Astrocyte (in vitro differentiated cells and primary cell): ENCODE data around the gene PHTF1. TPM values are rescaled to one million over a fixed set of nuclear protein-coding genes. Genes with fewer than 3 reads are reported as not detected.

Experiments
- DNase-seq: peaks from one replicate; pipeline ENCODE4 v3.0.0-alpha.2; 2010; ENCODE audit warnings: low read depth
- FAIRE-seq: peaks from 2 replicates; lab custom pipeline; 2011; peaks lifted over from hg19 to GRCh38; lab: Jason Lieb, UNC
- H2AFZ ChIP-seq: 2 replicates; pipeline ENCODE4 v1.6.0; 2012; ENCODE audit warnings: low read depth, low read length, inconsistent platforms
- H3K27ac ChIP-seq: 2 replicates; pipeline ENCODE4 v1.5.1; 2011; ENCODE audit warnings: low read depth, low read length, inconsistent platforms
- H3K27me3 ChIP-seq: 2 replicates; pipeline ENCODE4 v1.6.0; 2011; ENCODE audit warnings: low read length, inconsistent platforms; ENCODE audit not compliant: insufficient read depth
- H3K36me3 ChIP-seq: 2 replicates; pipeline ENCODE4 v1.5.1; 2011; ENCODE audit warnings: low read length, inconsistent platforms; ENCODE audit not compliant: insufficient read depth
- H3K4me1 ChIP-seq: 2 replicates; pipeline ENCODE4 v1.5.1; 2011; ENCODE audit warnings: low read length, inconsistent platforms; ENCODE audit not compliant: insufficient read depth
- H3K4me2 ChIP-seq: 2 replicates; pipeline ENCODE4 v1.6.0; 2012; ENCODE audit warnings: low read length, inconsistent platforms
- H3K4me3 ChIP-seq: 2 replicates; pipeline ENCODE4 v1.5.1; 2011; ENCODE audit warnings: low read depth, mild to moderate bottlenecking, low read length, inconsistent platforms; ENCODE audit not compliant: insufficient read depth
- H3K79me2 ChIP-seq: 2 replicates; pipeline ENCODE4 v1.6.0; 2012; ENCODE audit warnings: mild to moderate bottlenecking, low read length, inconsistent platforms; ENCODE audit not compliant: insufficient read depth
- H3K9ac ChIP-seq: 2 replicates; pipeline ENCODE4 v1.6.0; 2012; ENCODE audit warnings: mild to moderate bottlenecking, low read length, inconsistent platforms
- H3K9me3 ChIP-seq: 2 replicates; pipeline ENCODE4 v1.5.1; 2012; ENCODE audit warnings: low read depth, mild to moderate bottlenecking, low read length, inconsistent platforms; ENCODE audit not compliant: insufficient read depth
- H4K20me1 ChIP-seq: 2 replicates; pipeline ENCODE4 v1.6.0; 2012; ENCODE audit warnings: low read length, inconsistent platforms; ENCODE audit not compliant: insufficient read depth
- H3K27ac Mint-ChIP-seq: one replicate; pipeline ENCODE4 v1.8.0; 2021; ENCODE audit warnings: mild to moderate bottlenecking, mixed read lengths; ENCODE audit not compliant: unreplicated experiment
- H3K27me3 Mint-ChIP-seq: one replicate; pipeline ENCODE4 v1.8.0; 2021; ENCODE audit warnings: low read depth, mixed read lengths; ENCODE audit not compliant: unreplicated experiment
- H3K36me3 Mint-ChIP-seq: one replicate; pipeline ENCODE4 v1.8.0; 2021; ENCODE audit warnings: low read depth, mixed read lengths; ENCODE audit not compliant: unreplicated experiment
- H3K4me1 Mint-ChIP-seq: one replicate; pipeline ENCODE4 v1.8.0; 2021; ENCODE audit warnings: low read depth, mixed read lengths; ENCODE audit not compliant: unreplicated experiment
- H3K4me3 Mint-ChIP-seq: one replicate; pipeline ENCODE4 v1.8.0; 2021; ENCODE audit warnings: mild to moderate bottlenecking, moderate library complexity, mixed read lengths; ENCODE audit not compliant: unreplicated experiment
- H3K9me3 Mint-ChIP-seq: one replicate; pipeline ENCODE4 v1.8.0; 2021; ENCODE audit warnings: mild to moderate bottlenecking, mixed read lengths; ENCODE audit not compliant: unreplicated experiment
- EZH2 ChIP-seq: IDR thresholded peaks from 2 replicates; pipeline ENCODE4 v1.6.1; 2012; ENCODE audit warnings: mild to moderate bottlenecking, low read length, inconsistent platforms; ENCODE audit not compliant: insufficient read depth
- total RNA-seq: library from RNA; stranded (reverse); gene quantifications from 2 replicates; pipeline ENCODE4 v1.2.1, GENCODE V29; 2021
- TF ChIP-seq, protein P1 (sequence below): IDR thresholded peaks from 2 replicates; pipeline ENCODE4 v1.5.1; 2011; ENCODE audit warnings: low read depth, mild to moderate bottlenecking, inconsistent platforms, low read length, moderate library complexity; ENCODE audit not compliant: insufficient read depth

Gene PHTF1
- total RNA-seq, 1 donor from 2014 or later: 36.4 TPM

DNA sequence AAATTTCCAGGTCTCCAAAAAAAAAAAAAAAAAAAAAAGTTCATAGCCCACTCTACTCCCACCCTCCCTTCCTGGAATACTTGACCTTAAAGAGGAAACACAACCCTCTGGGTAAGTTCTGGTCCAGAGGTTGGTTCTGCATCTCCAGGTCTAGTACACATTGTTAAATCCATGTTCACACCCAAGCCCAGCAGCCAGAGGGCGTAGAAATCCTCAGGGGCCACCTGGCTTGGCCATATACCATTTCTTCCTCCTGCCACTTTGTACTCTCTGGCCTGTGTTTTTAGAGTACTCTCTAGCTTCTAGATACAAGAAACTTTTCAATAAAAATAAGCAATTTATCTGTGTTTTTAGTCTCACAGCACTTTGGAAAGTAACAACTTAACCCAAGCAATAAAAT lies 89.3 kb downstream of the PHTF1 start:
- H3K36me3 Mint-ChIP-seq: peaks cover 14% of the 10 kb centered on the region
- H2AFZ ChIP-seq: no peak overlapping the region
- no peak overlapping the region for H3K27ac Mint-ChIP-seq
- H3K27me3 Mint-ChIP-seq: no peaks in the 10 kb centered on the region
- H3K4me3 Mint-ChIP-seq: no peak overlapping the region
- no peak overlapping the region for H3K4me2 ChIP-seq
- no peaks in the 10 kb centered on the region for H3K4me1 ChIP-seq
- no peak overlapping the region for H3K4me3 ChIP-seq
- FAIRE-seq (no peak), DNase-seq (no peak)
- H3K36me3 ChIP-seq: no peaks in the 10 kb centered on the region
- no peak overlapping the region for H3K27ac ChIP-seq
- no peaks in the 10 kb centered on the region for H3K9me3 ChIP-seq
- no peaks in the 10 kb centered on the region for H3K4me1 Mint-ChIP-seq
- H3K9me3 Mint-ChIP-seq: peaks cover 2% of the 10 kb centered on the region
- H4K20me1 ChIP-seq: no peaks in the 10 kb centered on the region
- no peaks in the 10 kb centered on the region for H3K79me2 ChIP-seq
- no peak overlapping the region for H3K9ac ChIP-seq
- no peaks in the 10 kb centered on the region for H3K27me3 ChIP-seq
- TF ChIP-seq EZH2: no peak
- TF ChIP-seq, protein P1, sequence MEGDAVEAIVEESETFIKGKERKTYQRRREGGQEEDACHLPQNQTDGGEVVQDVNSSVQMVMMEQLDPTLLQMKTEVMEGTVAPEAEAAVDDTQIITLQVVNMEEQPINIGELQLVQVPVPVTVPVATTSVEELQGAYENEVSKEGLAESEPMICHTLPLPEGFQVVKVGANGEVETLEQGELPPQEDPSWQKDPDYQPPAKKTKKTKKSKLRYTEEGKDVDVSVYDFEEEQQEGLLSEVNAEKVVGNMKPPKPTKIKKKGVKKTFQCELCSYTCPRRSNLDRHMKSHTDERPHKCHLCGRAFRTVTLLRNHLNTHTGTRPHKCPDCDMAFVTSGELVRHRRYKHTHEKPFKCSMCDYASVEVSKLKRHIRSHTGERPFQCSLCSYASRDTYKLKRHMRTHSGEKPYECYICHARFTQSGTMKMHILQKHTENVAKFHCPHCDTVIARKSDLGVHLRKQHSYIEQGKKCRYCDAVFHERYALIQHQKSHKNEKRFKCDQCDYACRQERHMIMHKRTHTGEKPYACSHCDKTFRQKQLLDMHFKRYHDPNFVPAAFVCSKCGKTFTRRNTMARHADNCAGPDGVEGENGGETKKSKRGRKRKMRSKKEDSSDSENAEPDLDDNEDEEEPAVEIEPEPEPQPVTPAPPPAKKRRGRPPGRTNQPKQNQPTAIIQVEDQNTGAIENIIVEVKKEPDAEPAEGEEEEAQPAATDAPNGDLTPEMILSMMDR: no peak

DNA sequence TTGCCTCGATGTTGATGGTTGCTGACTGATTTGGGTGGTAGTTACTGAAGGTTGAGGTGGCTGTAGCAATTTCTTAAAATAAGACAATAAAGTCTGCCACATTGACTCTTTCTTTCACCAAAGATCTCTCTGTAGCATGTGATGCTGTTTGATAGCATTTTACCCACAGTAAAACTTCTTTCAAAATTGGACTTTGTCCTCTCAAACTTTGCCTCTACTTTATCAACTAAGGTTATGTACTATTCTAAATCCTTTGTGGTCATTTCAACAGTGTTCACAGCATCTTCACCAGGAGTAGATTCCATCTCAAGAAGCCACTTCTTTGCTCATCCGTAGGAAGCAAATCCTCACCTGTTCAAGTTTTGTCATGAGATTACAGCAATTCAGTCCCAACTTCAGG lies 93.2 kb downstream of the PHTF1 start:
- no peak for FAIRE-seq
- peaks cover 2% of the 10 kb centered on the region for H3K9me3 Mint-ChIP-seq
- H3K27ac ChIP-seq: no peak overlapping the region
- no peak overlapping the region for H2AFZ ChIP-seq
- H3K9ac ChIP-seq: no peak overlapping the region
- H3K4me3 Mint-ChIP-seq: no peak overlapping the region
- peaks cover 9% of the 10 kb centered on the region for H3K36me3 Mint-ChIP-seq
- no peak for DNase-seq
- TF ChIP-seq, protein P1: no peak
- no peak for TF ChIP-seq EZH2
- no peaks in the 10 kb centered on the region for H3K4me1 Mint-ChIP-seq
- no peaks in the 10 kb centered on the region for H3K27me3 Mint-ChIP-seq
- no peaks in the 10 kb centered on the region for H3K9me3 ChIP-seq
- H4K20me1 ChIP-seq: no peaks in the 10 kb centered on the region
- peaks cover 3% of the 10 kb centered on the region for H3K4me1 ChIP-seq
- H3K36me3 ChIP-seq: no peaks in the 10 kb centered on the region
- no peak overlapping the region for H3K4me3 ChIP-seq
- H3K27me3 ChIP-seq: no peaks in the 10 kb centered on the region
- H3K4me2 ChIP-seq: no peak overlapping the region
- no peaks in the 10 kb centered on the region for H3K79me2 ChIP-seq
- H3K27ac Mint-ChIP-seq: no peak overlapping the region

DNA sequence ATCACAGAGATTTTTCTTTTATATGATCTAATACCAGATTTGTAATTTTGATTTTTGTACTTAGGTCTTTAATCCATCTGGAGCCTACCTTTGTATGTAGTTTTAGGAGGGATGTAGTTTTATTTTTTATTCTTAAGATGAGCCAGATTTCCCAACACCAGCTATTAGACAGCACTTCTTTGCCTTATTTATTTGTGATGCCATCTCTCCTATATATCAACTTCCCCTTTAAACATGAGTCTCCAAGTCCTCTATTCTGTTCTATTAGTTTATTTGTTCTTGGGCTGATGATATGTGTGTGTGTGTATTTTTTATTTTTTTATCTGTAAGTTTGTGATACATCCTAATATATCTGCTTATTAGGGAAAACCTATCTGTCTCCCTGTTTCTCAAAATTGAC lies 94.2 kb downstream of the PHTF1 start:
- DNase-seq: no peak
- H3K9me3 ChIP-seq: no peaks in the 10 kb centered on the region
- no peak for FAIRE-seq
- no peaks in the 10 kb centered on the region for H4K20me1 ChIP-seq
- no peak overlapping the region for H3K4me2 ChIP-seq
- H3K27me3 ChIP-seq: no peaks in the 10 kb centered on the region
- peaks cover 2% of the 10 kb centered on the region for H3K9me3 Mint-ChIP-seq
- H3K4me1 ChIP-seq: peaks cover 3% of the 10 kb centered on the region
- no peaks in the 10 kb centered on the region for H3K36me3 ChIP-seq
- no peak overlapping the region for H3K4me3 ChIP-seq
- H3K27me3 Mint-ChIP-seq: no peaks in the 10 kb centered on the region
- peaks cover 9% of the 10 kb centered on the region for H3K36me3 Mint-ChIP-seq
- H3K4me1 Mint-ChIP-seq: peaks cover 3% of the 10 kb centered on the region
- H3K79me2 ChIP-seq: no peaks in the 10 kb centered on the region
- no peak overlapping the region for H3K9ac ChIP-seq
- TF ChIP-seq, protein P1: no peak
- no peak for TF ChIP-seq EZH2
- H3K27ac ChIP-seq: no peak overlapping the region
- H3K27ac Mint-ChIP-seq: no peak overlapping the region
- H2AFZ ChIP-seq: no peak overlapping the region
- no peak overlapping the region for H3K4me3 Mint-ChIP-seq
